HCT116 (cell line): Measurements from ENCODE around the gene SLC52A1.

Experiments
- EZH2 ChIP-seq: fragments of 200-600 bp; sonication (generic); IDR thresholded peaks from 2 replicates; pipeline ENCODE4 v1.6.1; 2017; ENCODE audit warnings: antibody characterized with exemption, mixed run types
- EZH2phosphoT487 ChIP-seq: fragments of 200-600 bp; IDR thresholded peaks from 2 replicates; pipeline ENCODE4 v1.6.1; 2018; ENCODE audit warnings: antibody characterized with exemption, borderline replicate concordance
- FOSL1 ChIP-seq: IDR thresholded peaks from 2 replicates; pipeline ENCODE4 v1.6.1; 2012; ENCODE audit warnings: low read depth
- JUND ChIP-seq: IDR thresholded peaks from 2 replicates; pipeline ENCODE4 v1.6.1; 2012
- POLR2A ChIP-seq: IDR thresholded peaks from 2 replicates; pipeline ENCODE4 v1.7.0; 2011; ENCODE audit warnings: borderline replicate concordance; ENCODE audit not compliant: insufficient read depth, insufficient read length; ENCODE audit errors: extremely low read depth
- POLR2AphosphoS5 ChIP-seq: IDR thresholded peaks from 2 replicates; pipeline ENCODE4 v1.6.1; 2011; ENCODE audit warnings: mild to moderate bottlenecking, low read depth, low read length, moderate library complexity
- SIN3A ChIP-seq: IDR thresholded peaks from 2 replicates; pipeline ENCODE4 v1.6.1; 2012; ENCODE audit warnings: low read depth
- TF ChIP-seq, protein P1 (sequence below), 3 experiments: fragments of 200-600 bp in 1 of 3; sonication (generic) in 1 of 3; IDR thresholded peaks in 2 of 3; conservative IDR thresholded peaks in 1 of 3; 2 replicates each; pipeline ENCODE4 v1.5.1; 2012 to 2017; ENCODE audit warnings: low read depth in 2 of 3, low read length in 2 of 3, antibody characterized with exemption in 1 of 3, borderline replicate concordance in 1 of 3, control low read depth in 1 of 3, mild to moderate bottlenecking in 1 of 3, mixed read lengths in 1 of 3, mixed run types in 1 of 3, moderate library complexity in 1 of 3; ENCODE audit not compliant: insufficient read depth in 1 of 3

- TF ChIP-seq, protein P1, sequence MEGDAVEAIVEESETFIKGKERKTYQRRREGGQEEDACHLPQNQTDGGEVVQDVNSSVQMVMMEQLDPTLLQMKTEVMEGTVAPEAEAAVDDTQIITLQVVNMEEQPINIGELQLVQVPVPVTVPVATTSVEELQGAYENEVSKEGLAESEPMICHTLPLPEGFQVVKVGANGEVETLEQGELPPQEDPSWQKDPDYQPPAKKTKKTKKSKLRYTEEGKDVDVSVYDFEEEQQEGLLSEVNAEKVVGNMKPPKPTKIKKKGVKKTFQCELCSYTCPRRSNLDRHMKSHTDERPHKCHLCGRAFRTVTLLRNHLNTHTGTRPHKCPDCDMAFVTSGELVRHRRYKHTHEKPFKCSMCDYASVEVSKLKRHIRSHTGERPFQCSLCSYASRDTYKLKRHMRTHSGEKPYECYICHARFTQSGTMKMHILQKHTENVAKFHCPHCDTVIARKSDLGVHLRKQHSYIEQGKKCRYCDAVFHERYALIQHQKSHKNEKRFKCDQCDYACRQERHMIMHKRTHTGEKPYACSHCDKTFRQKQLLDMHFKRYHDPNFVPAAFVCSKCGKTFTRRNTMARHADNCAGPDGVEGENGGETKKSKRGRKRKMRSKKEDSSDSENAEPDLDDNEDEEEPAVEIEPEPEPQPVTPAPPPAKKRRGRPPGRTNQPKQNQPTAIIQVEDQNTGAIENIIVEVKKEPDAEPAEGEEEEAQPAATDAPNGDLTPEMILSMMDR (IDR thresholded peaks at IDR 0.05 in 2 of 3, conservative IDR thresholded peaks at IDR 0.05 in 1 of 3; ENCODE audit: borderline replicate concordance in 1 of 3, insufficient read depth in 1 of 3, low read depth in 2 of 3, low read length in 2 of 3), result no peak
- TF ChIP-seq JUND (no peak), EZH2phosphoT487 (no peak), POLR2AphosphoS5 (no peak), EZH2 (no peak), POLR2A (no peak), FOSL1 (no peak), SIN3A (no peak)
Observed at GRCh38 chr17:5035315-5035714, at the start of gene SLC52A1.
